LNCaP clone FGC (cell line): Measurements from ENCODE around the gene C16orf74.

Experiments
- DNase-seq: peaks from one replicate; pipeline ENCODE4 v3.0.0-alpha.2; 2011; ENCODE audit warnings: low read depth
- H3K4me3 ChIP-seq: 2 replicates; pipeline ENCODE4 v1.5.1; 2011; ENCODE audit warnings: mild to moderate bottlenecking, low read depth, low read length, control low read depth
- CTCF ChIP-seq: IDR thresholded peaks from 2 replicates; pipeline ENCODE4 v1.5.1; 2012; ENCODE audit warnings: mild to moderate bottlenecking; ENCODE audit not compliant: control insufficient read depth, insufficient read depth; ENCODE audit errors: extremely low read depth

Gene C16orf74

DNA sequence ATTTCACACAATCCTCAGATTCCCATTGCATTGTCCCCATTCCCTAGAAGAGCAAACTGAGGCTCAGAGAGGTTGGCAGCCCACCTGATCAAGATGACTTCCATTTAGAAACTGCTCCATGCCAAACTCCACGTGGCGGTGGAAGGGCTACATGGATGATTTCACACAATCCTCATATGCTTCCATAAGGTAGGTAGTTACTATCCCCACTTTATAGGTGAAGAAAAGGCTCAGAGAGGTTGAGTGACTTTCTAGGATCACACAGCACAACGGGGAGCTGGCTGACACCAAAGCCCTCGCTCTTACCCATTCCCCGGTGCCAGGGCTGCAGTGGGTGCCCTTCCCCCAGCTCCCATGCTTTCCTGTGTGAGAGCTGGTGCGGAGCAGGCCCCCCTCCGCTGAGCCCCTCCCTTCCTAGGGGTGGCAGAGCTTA, 52.4 kb downstream of the C16orf74 start:
- no peak for TF ChIP-seq CTCF
- no peak overlapping the region for H3K4me3 ChIP-seq
- DNase-seq = no peak

DNA sequence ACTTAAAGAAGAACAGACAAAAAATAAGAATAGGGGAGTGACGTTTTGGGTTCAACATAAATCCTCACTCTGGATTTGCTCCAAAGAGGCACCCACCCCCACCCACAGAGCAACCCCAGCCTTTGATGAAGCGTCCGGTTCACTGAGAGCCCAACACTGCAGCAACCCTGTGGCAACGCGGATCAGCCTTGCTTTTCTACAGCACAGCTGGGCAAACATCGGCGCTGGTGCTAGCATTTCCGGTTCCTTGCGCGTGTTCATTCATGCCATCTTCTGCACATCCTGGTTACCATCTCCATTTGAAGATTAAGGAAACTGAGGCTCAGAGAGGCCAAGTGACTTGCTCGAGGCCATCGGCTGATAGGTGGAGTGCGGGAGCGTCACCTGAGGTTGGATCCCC, 53.5 kb downstream of the C16orf74 start:
- no peak for TF ChIP-seq CTCF
- no peak for DNase-seq
- H3K4me3 ChIP-seq = no peak overlapping the region

GRCh38 chr16:85696781-85697180, 54.1 kb downstream of the C16orf74 start:
- DNase-seq = no peak
- no peak overlapping the region for H3K4me3 ChIP-seq
- TF ChIP-seq CTCF = no peak

- no peak for TF ChIP-seq CTCF
- DNase-seq = no peak
- H3K4me3 ChIP-seq = no peak overlapping the region
Measured at GRCh38 chr16:85695196-85696128, 55.4 kb downstream of the C16orf74 start.

DNA sequence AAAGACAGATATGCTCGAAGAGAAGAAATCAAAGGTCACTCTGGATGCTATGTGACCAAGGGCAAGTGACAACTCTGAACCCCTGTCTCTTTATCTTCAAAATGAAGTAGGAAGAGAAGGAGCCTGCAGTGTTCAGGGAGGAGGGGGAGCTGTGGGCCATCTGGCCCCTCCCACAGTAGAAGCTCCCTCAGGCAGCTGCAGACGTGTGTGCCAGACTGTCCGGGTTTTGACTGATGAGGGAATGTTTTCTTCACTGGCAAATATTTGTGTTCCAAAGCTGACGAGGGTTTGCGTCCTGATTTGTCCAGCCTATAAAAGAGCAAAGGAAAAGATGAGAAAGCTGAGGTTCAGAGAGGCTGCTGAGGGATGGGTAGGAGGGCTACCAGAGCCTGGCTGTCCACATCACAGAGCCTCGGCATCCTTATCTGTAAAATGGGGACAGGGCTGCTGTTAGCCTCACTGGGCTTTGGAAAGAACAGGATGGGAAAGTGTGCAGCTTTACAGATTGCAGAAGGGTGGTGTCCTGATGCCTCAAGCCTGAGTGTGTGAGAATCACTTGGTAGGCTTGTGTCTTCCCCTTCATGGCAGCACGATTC, 60.3 kb downstream of the C16orf74 start:
- no peak for DNase-seq
- no peak for TF ChIP-seq CTCF
- H3K4me3 ChIP-seq = no peak overlapping the region

- no peak overlapping the region for H3K4me3 ChIP-seq
- TF ChIP-seq CTCF = no peak
- no peak for DNase-seq
Measured at GRCh38 chr16:85689950-85690320, 61.0 kb downstream of the C16orf74 start.
